Karpas-422 (cell line): ENCODE results near the gene RBBP8. TPM values are rescaled to one million over a fixed set of nuclear protein-coding genes. Genes with fewer than 3 reads are reported as not detected.

Source experiments
- DNase-seq: peaks from one replicate; pipeline ENCODE4 v3.0.0-alpha.2; 2015
- H2AFZ ChIP-seq: fragments of 200-600 bp; sonication (generic); 2 replicates; pipeline ENCODE4 v1.6.1; 2014; ENCODE audit warnings: antibody characterized with exemption, low read length, mixed read lengths
- H3K27ac ChIP-seq: fragments of 200-600 bp; sonication (generic); 2 replicates; pipeline ENCODE4 v1.5.1; 2014; ENCODE audit warnings: mild to moderate bottlenecking, low read length, moderate library complexity
- H3K27me3 ChIP-seq: fragments of 200-600 bp; sonication (generic); 2 replicates; pipeline ENCODE4 v1.6.1; 2014; ENCODE audit warnings: low read length, mixed read lengths
- H3K36me3 ChIP-seq: fragments of 200-600 bp; sonication (generic); 2 replicates; pipeline ENCODE4 v1.6.1; 2014; ENCODE audit warnings: low read length, mixed read lengths; ENCODE audit not compliant: insufficient read depth
- H3K4me1 ChIP-seq: fragments of 200-600 bp; sonication (generic); 2 replicates; pipeline ENCODE4 v1.6.1; 2014; ENCODE audit warnings: mild to moderate bottlenecking, low read length, mixed read lengths
- H3K4me2 ChIP-seq: fragments of 200-600 bp; sonication (generic); 2 replicates; pipeline ENCODE4 v1.6.1; 2014; ENCODE audit warnings: low read length, low read depth, mild to moderate bottlenecking; ENCODE audit not compliant: poor library complexity, severe bottlenecking
- H3K4me3 ChIP-seq: fragments of 200-600 bp; sonication (generic); 2 replicates; pipeline ENCODE4 v1.5.1; 2014; ENCODE audit warnings: mild to moderate bottlenecking, antibody characterized with exemption, low read length, mixed read lengths
- H3K79me2 ChIP-seq: fragments of 200-600 bp; sonication (generic); 2 replicates; pipeline ENCODE4 v1.6.1; 2014; ENCODE audit warnings: mild to moderate bottlenecking, low read length, mixed read lengths
- H3K9ac ChIP-seq: fragments of 200-600 bp; sonication (generic); 2 replicates; pipeline ENCODE4 v1.6.0; 2014; ENCODE audit warnings: low read length
- H3K9me2 ChIP-seq: fragments of 200-600 bp; sonication (generic), shearing (Covaris generic); replicated peaks from 2 replicates; pipeline ENCODE4 v1.6.0; 2014; ENCODE audit warnings: mild to moderate bottlenecking, low read length, moderate library complexity; ENCODE audit not compliant: insufficient read depth
- H3K9me3 ChIP-seq: fragments of 300-700, 200-600 bp; sonication (generic); 2 replicates; pipeline ENCODE4 v1.6.1; 2014; ENCODE audit warnings: low read length, mixed read lengths
- H4K20me1 ChIP-seq: fragments of 200-600 bp; sonication (generic); 2 replicates; pipeline ENCODE4 v1.6.1; 2014; ENCODE audit warnings: mild to moderate bottlenecking, antibody characterized with exemption, low read length, low read depth; ENCODE audit not compliant: insufficient read depth
- total RNA-seq: library from RNA; depleted of rRNA; stranded (reverse); fragments of >200 nt; shearing (Covaris generic); gene quantifications from 2 replicates; pipeline ENCODE4 v1.2.3, GENCODE V29; 2014; ENCODE audit warnings: low replicate concordance

RBBP8 gene
- total RNA-seq, 1 experiment from 2014 or later = 148 TPM

DNA sequence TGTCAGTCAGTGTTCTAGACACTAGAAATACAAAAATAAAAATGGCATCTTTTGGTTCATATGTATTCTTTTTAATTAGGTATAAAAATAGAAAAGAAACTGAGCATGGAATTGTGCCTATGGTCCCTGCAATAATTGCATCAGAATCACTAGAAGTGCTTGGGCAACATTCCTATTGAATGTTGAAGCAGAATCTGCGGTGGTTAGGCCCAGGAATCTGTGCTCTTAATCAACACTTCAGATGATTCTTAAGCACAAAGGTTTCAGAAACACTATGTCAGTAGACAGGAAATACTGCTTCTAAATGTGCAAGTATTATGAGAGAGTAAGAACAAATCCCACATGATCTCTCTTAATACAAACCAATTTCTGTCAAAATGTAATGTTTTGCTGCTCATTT, 20.3 kb upstream of the RBBP8 start:
- H3K9me2 ChIP-seq = no peaks in the 10 kb centered on the region
- no peaks in the 10 kb centered on the region for H3K79me2 ChIP-seq
- no peak overlapping the region for H3K9ac ChIP-seq
- H3K4me2 ChIP-seq = no peak overlapping the region
- no peak overlapping the region for H2AFZ ChIP-seq
- DNase-seq = no peak
- H3K4me1 ChIP-seq = no peaks in the 10 kb centered on the region
- no peaks in the 10 kb centered on the region for H3K36me3 ChIP-seq
- no peaks in the 10 kb centered on the region for H4K20me1 ChIP-seq
- H3K9me3 ChIP-seq = no peaks in the 10 kb centered on the region
- H3K27ac ChIP-seq = no peak overlapping the region
- no peaks in the 10 kb centered on the region for H3K27me3 ChIP-seq
- H3K4me3 ChIP-seq = no peak overlapping the region

GRCh38 chr18:22913861-22914260, 19.3 kb upstream of the RBBP8 start:
- Histone ChIP-seq H3K27ac (no peak overlapping the region), H3K27me3 (no peaks in the 10 kb centered on the region), H3K4me2 (no peak overlapping the region), H3K79me2 (no peaks in the 10 kb centered on the region), H3K9me3 (no peaks in the 10 kb centered on the region), H3K4me3 (no peak overlapping the region), H3K36me3 (no peaks in the 10 kb centered on the region), H2AFZ (no peak overlapping the region), H3K4me1 (no peaks in the 10 kb centered on the region), H3K9ac (no peak overlapping the region), H3K9me2 (no peaks in the 10 kb centered on the region), H4K20me1 (no peaks in the 10 kb centered on the region)
- no peak for DNase-seq

DNA sequence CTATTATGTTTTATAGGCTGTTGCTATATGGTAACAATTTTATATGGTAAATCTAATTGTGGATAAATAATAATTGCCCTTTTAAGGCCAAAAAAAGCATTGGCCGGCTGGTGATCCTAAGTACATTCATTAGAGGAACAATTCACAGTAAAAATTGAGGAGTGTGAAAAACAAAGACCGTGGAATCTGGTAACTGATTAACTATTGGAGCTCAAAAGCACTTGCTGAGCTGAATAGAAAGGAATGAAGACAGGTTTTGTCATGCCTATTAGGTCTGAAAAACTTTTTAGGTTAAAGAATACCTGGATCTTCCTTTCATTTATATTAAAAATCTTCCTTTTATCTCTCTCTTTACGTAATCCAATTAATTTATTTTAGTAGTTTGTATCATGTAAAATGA, 18.5 kb upstream of the RBBP8 start:
- DNase-seq = no peak
- Histone ChIP-seq H3K4me1 (no peaks in the 10 kb centered on the region), H3K4me2 (no peak overlapping the region), H2AFZ (no peak overlapping the region), H3K9me2 (no peaks in the 10 kb centered on the region), H3K9ac (no peak overlapping the region), H4K20me1 (no peaks in the 10 kb centered on the region), H3K9me3 (no peaks in the 10 kb centered on the region), H3K27ac (no peak overlapping the region), H3K79me2 (no peaks in the 10 kb centered on the region), H3K27me3 (no peaks in the 10 kb centered on the region), H3K4me3 (no peak overlapping the region), H3K36me3 (no peaks in the 10 kb centered on the region)

GRCh38 chr18:22915337-22915736, 17.8 kb upstream of the RBBP8 start:
- no peak overlapping the region for H3K4me2 ChIP-seq
- no peak overlapping the region for H2AFZ ChIP-seq
- H3K9ac ChIP-seq = no peak overlapping the region
- no peaks in the 10 kb centered on the region for H3K36me3 ChIP-seq
- no peaks in the 10 kb centered on the region for H3K79me2 ChIP-seq
- H3K9me2 ChIP-seq = no peaks in the 10 kb centered on the region
- H3K27me3 ChIP-seq = no peaks in the 10 kb centered on the region
- no peaks in the 10 kb centered on the region for H4K20me1 ChIP-seq
- H3K4me3 ChIP-seq = no peak overlapping the region
- H3K9me3 ChIP-seq = no peaks in the 10 kb centered on the region
- H3K4me1 ChIP-seq = no peaks in the 10 kb centered on the region
- no peak for DNase-seq
- no peak overlapping the region for H3K27ac ChIP-seq

GRCh38 chr18:22921772-22922171, 11.4 kb upstream of the RBBP8 start:
- H3K79me2 ChIP-seq = no peaks in the 10 kb centered on the region
- no peak overlapping the region for H3K9ac ChIP-seq
- H3K9me2 ChIP-seq = no peaks in the 10 kb centered on the region
- H4K20me1 ChIP-seq = no peaks in the 10 kb centered on the region
- no peaks in the 10 kb centered on the region for H3K36me3 ChIP-seq
- no peaks in the 10 kb centered on the region for H3K27me3 ChIP-seq
- no peak overlapping the region for H2AFZ ChIP-seq
- H3K27ac ChIP-seq = no peak overlapping the region
- H3K4me1 ChIP-seq = no peaks in the 10 kb centered on the region
- H3K4me2 ChIP-seq = no peak overlapping the region
- H3K4me3 ChIP-seq = no peak overlapping the region
- H3K9me3 ChIP-seq = no peaks in the 10 kb centered on the region
- DNase-seq = no peak

DNA sequence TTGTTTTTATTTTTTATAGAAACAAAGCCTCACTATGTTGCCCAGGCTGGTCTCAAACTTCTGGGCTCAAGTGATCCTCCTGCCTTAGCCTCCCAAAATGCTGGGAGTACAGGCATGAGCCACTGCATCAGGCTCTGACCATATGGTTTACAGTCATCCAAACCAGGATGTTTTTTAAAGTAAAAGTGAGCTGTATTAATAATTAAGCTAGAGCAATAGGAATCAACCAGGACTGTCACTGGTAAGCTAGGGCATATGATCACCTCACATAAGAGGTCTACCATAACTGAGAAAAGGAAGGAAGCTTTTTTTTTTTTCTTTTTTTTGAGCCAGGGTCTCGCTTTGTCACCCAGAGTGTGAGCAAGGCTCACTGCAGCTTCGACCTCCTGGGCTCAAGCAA, 8.5 kb upstream of the RBBP8 start:
- Histone ChIP-seq H3K4me1 (no peaks in the 10 kb centered on the region), H2AFZ (no peak overlapping the region), H3K79me2 (no peaks in the 10 kb centered on the region), H3K9me3 (no peaks in the 10 kb centered on the region), H3K4me3 (no peak overlapping the region), H3K36me3 (no peaks in the 10 kb centered on the region), H3K27ac (no peak overlapping the region), H3K9ac (no peak overlapping the region), H4K20me1 (no peaks in the 10 kb centered on the region), H3K9me2 (no peaks in the 10 kb centered on the region), H3K4me2 (no peak overlapping the region), H3K27me3 (no peaks in the 10 kb centered on the region)
- DNase-seq = no peak

DNA sequence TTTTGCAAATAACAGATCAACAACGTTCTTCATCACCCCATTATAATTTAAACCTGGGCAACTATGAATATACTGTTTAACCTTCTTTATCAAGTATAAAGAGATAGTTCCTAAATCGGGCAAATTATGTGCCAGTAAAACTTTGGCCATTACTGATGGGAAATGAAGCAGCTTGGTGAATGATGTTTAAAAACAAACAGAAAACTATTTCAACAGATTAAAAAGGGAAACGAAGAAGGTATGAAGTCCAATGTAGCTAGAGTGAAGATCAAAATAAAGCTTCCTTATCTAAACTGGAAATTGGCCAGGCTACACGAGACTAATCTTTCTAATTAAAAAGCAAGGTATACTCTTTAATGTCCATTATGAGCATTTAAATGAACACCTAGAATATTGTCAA, 6.7 kb upstream of the RBBP8 start:
- Histone ChIP-seq H2AFZ (no peak overlapping the region), H3K79me2 (no peaks in the 10 kb centered on the region), H3K9ac (no peak overlapping the region), H4K20me1 (no peaks in the 10 kb centered on the region), H3K4me2 (no peak overlapping the region), H3K4me3 (no peak overlapping the region), H3K36me3 (no peaks in the 10 kb centered on the region), H3K9me2 (no peaks in the 10 kb centered on the region), H3K9me3 (no peaks in the 10 kb centered on the region), H3K27me3 (no peaks in the 10 kb centered on the region), H3K27ac (no peak overlapping the region), H3K4me1 (no peaks in the 10 kb centered on the region)
- DNase-seq = no peak

- Histone ChIP-seq H3K4me1 (peaks cover 10% of the 10 kb centered on the region), H3K4me2 (no peak overlapping the region), H3K9me3 (no peaks in the 10 kb centered on the region), H3K79me2 (peaks cover 1% of the 10 kb centered on the region; the same call in 1 of the 2 replicates), H3K27ac (no peak overlapping the region), H3K9ac (no peak overlapping the region), H2AFZ (no peak overlapping the region), H3K36me3 (no peaks in the 10 kb centered on the region), H3K9me2 (no peaks in the 10 kb centered on the region), H4K20me1 (no peaks in the 10 kb centered on the region), H3K27me3 (no peaks in the 10 kb centered on the region), H3K4me3 (no peak overlapping the region)
- no peak for DNase-seq
Measured at GRCh38 chr18:22928339-22928738, 4.8 kb upstream of the RBBP8 start.

DNA sequence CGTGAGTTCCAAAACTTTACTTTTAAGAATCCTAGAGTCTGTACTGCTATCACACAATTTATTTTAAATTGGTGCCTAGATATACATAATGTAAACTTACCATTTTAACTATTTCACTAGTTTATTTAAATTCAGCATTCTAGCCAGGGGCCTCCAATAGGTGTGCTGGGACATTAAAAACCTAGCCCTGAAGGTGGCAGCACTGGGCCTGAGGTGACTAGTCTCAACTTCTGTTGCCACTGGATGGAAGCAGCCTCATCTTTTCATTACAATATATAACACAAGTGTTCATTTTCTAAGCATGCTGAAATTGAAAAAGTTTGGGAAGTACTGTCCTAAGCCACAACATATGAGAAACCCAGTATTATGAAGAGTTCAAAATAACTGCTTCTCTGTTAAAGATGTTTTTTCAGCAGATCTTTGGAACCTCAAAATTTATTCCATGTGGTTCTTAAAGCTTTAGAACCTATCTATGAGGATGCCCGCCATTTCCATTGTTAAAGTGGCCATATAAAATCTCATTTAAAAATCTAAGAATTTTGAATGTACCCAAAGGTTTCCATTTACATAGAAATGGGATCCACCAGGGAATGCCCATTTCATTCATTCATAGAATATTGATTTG, 2.9 kb upstream of the RBBP8 start:
- no peaks in the 10 kb centered on the region for H3K9me3 ChIP-seq
- no peak overlapping the region for H3K4me3 ChIP-seq
- peaks cover 20% of the 10 kb centered on the region for H3K79me2 ChIP-seq
- H3K27me3 ChIP-seq = no peaks in the 10 kb centered on the region
- no peak overlapping the region for H3K9ac ChIP-seq
- no peaks in the 10 kb centered on the region for H4K20me1 ChIP-seq
- DNase-seq = peak; percentile 91
- no peak overlapping the region for H3K4me2 ChIP-seq
- H3K9me2 ChIP-seq = no peaks in the 10 kb centered on the region
- H3K4me1 ChIP-seq = peaks cover 21% of the 10 kb centered on the region
- H3K27ac ChIP-seq = no peak overlapping the region
- no peak overlapping the region for H2AFZ ChIP-seq
- H3K36me3 ChIP-seq = peaks cover 3% of the 10 kb centered on the region; the same call in 1 of the 2 replicates
